Measurements from ENCODE around the gene DCDC1.
"Not testable (repeated sequence)": the region's sequence is repeated elsewhere in the genome, so short reads cannot be mapped to it uniquely, and the experiment has no call there.

DCDC1 gene

DNA sequence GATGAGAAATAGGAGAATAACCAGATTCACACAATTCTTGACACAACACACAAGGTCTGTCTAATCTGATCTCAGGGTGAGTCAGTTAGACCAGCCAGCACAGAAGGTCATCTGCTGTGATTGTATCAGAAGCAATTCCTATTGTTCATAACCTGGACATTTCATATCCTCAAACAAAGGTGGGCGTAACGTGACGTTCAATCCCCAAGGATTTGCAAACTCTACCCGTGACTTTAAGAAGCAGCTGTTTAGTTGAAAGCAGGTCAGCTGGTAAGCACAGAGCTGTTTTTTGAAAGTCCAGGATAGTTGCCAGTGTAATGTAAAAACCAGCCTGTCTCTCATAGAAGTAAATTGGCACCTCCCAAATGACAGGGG lies 385.1 kb downstream of the DCDC1 start:
- no peak for DNase-seq

DNA sequence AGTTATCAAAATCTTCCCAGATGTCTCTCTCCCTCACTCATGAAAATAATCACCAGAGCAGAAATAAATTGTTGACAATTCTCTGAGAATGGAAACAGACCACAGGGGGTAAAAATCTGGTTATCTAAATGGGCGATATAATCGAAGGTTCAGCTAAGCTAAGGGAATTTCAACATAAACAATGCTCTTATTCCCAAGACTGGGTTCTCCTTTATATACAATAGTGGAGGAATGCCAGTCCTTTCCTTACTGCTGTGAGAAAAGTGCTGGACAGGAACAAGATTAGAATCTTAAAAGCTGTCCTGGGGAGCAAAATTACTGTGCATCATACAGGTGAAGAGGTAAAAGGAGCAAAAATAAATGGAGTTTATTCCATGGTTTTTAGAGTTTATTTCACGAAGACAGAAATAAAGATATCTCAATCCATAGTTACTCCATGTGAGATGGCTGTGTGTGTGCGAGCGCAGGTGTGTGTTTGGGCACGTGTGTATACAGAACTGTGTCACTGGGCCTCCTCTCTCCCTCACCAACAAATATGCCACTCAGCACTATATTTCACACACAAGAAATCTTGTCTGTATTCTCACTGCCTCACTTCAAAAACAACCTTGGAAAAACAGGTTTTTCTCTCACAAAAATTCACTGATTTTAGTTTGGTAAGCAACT lies 385.6 kb downstream of the DCDC1 start:
- DNase-seq, result no peak

DNA sequence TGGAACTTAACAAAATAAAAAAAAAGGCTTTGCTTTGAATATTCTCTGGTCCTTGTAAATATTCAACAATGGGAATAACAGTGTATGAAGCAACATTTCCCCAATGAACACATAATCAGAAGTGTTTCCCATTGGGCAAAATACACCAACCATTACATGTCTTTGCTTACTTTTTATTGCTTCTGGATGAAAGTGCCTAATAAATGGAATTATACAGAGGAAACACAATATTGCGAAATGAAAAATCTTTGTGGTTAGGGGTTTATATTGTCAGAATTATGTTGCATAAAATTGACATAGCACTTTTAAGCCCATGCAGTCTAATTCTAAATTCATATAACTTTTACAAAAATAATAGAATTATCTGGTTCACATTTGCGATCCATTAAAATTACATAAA lies 386.4 kb downstream of the DCDC1 start:
- DNase-seq, result no peak

DNA sequence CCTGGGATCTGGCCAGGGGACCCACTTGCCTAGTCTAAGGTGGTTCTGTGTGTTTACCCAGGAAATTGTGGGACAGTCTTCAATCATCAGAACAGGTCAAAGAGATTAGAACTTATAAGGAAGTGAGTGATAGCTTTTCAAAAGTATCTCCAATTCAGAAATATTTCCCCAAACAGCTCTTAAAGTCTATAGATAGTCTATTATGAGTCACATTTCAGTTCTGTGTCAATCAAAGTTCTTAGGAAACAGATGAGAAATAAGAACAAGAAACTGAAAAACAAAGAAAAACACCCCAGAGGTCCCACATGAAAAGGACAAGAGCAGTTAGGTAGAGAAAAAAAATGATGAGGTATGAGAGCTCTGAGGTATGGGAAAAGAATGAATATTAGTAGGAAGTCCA lies 402.0 kb downstream of the DCDC1 start:
- no peak for DNase-seq

DNA sequence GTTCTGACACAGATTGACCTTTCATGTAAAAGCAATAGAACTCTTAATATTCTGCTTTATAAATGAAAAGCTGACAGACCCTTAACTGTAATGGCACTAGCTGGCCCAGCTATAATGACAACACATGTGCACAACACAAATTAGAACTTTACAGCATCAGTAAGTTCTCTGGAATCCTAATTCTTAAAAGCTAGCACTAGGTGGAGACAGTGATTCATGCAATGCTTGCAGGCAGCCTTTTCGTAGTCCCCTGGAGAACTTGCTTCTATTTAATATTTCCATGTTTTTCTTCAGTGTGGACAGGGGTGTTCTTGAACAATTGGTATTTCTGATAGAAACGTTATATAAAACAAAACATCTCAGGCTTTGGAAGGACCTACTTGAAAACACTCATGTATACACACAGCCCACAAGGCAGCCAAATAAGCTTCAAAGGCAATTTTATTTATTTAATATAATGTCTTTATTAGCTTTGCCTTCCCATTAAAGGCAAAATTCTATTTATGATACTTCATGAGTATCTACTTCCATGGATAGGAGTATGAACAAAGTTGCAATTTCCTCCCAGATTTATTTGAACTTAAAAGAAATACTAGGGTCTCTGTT lies 409.0 kb downstream of the DCDC1 start:
- no peak for DNase-seq

DNA sequence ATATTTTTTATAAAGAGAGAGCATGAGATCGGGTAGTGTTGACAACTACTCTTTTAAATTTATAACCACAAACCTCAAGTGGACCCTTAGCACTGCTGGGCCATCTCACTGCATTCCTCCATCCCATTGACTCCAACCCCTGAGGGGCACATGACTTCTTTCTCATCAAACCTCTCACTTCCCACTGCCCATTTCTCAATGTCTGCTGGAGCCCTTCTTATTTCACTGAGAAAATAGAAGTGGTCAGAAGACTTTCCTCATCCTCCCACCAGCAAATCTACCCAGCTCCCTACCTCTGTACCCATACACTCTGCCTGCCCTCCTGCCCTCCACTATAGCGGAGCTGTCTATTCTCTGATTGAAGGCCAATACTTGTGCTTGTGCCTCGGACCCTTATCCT lies 412.8 kb downstream of the DCDC1 start:
- DNase-seq, result no peak

DNA sequence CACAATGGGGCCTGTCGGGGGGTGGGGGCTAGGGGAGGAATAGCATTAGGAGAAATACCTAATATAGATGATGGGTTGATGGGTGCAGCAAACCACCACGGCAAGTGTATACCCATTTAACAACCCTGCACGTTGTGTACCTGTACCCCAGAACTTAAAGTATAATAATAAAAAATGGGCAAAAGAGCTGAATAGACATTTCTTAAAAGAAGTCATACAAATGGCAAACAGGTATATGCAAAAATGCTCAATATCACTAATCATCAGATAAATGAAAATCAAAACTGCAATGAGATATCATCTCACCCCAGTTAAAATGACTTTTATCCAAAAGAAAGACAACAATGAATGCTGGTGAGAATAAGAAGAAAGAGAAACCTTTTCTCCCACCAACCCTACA lies 419.7 kb downstream of the DCDC1 start:
- no peak for DNase-seq

DNA sequence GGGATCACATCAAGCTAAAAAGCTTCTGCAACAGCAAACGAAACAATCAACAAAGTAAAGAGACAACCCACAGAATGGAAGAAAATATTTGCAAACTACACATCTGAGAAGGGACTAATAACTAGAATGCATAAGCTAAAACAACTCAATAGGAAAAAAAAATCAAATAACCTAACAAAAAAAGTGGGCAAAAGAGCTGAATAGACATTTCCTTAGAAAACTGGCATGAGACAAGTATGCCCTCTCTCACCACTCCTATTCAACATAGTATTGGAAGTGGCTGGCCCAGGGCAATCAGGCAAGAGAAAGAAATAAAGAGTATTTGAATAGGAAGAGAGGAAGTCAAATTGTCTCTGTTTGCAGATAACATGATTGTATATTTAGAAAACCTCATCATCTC lies 421.8 kb downstream of the DCDC1 start:
- not testable (repeated sequence) for DNase-seq

DNA sequence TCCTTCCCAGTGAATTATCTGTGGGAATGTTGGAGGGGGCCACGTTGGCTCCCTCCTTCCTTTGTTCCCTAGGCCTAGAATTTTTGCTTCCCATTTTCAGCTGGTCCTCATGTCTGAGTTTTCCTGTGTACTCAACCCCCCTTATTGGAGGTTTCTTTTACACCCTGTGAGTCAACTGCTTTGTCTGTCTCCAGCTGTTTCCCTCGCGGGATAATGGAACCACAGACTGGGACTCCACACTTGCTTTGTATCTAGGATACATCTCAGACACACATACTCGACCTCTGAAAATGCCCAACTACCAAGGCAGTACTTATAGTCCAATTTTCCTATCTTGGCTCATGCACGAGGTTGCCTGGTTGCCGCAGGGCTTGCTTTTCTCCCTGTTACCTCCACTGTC lies 430.7 kb downstream of the DCDC1 start:
- DNase-seq, result no peak

DNA sequence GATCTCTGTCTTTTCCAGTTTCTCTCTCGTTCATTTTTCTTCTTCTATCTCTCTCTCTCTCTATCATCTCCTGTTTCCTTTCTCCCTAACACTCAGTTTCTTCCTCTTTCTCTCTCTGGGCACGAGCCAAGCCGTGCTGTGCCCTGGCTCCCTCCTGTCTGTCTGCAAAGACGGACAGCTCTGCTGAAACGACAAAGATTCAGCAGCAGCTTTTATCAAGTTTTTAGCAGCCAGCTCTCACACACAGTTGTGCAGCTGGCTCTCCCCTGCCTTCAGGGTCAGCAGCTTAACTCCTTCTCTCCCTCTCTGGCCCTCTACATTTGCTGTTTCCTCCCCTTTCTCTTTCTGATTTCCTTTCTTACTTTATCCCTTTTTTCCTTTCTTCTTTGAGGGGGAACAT lies 431.4 kb downstream of the DCDC1 start:
- no peak for DNase-seq

DNA sequence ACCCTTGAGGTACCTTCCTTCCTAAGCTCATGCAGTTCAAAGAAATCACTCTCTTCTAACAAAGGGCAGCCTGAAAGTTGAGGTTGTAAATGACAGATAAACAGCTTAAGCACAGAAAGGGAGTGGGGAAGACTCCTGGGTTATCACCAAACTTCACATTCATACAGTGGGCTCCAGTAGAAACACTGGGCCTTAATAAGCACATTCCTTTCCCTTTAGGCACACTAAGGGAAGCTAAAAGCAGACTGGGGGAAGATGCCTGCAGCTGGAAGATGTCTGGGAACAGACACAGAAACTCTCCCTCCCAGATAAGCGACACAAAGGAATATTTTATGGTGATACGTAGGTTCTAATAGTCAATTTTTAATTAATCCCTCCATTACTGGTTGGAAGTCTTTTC lies 433.0 kb downstream of the DCDC1 start:
- DNase-seq, result no peak

DNA sequence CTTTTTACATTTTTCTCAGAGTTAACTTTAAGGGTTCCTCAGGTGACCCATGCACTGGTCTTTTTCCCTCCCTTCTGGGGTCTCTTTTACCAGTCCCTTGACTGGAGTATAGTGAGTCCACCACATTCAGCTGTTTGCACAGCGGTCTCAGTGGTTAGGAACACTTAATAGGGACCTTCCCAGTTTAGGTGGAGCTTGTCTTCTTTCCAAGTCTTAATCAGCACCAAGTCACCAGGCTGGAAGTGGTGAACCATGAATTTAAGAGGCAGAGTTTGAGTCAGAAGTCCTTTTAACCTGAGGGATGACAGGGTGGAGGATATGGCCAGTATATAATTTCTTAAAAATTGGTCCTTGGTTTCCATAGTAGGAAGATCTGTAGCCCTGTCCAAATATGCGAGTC lies 433.7 kb downstream of the DCDC1 start:
- no peak for DNase-seq

DNA sequence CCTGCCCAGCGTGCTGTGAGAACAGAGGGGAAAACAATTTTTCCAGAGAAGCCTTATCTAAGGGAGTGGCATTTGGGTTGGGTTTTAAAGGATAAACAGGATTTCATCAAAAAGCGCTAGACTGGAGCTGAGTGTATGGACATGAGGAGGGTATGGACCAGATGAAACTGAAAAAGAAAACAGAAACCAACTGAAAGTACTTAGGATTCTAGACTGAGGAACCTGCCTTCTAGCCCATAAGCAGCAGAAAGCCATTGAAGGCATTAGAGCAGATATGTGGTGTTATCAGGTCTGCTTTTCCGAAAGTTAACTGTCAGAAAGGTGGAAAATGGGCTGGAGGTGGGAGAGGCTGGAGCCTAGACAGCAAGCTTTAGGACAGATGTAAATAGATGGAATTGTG lies 443.4 kb downstream of the DCDC1 start:
- DNase-seq, result no peak

DNA sequence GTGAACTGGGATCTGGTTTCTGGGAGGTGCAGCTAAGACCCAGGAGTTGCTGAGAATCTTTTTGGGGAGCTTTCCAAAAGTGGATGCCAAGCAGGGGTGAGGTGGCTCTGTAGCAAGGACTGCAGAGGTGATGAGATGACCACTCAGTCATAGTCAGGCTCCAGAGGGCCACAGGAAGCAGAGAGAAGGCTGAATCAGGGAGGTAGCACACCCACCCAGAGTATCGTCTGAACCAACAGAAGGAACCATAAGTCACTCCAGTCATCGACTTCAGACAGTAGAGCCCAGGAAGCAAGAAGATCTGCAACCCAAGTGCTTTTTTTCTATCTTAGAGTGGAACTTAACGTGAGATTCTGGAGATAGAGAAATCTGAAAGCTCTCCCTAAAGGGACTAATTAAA lies 447.7 kb downstream of the DCDC1 start:
- DNase-seq, result no peak

DNA sequence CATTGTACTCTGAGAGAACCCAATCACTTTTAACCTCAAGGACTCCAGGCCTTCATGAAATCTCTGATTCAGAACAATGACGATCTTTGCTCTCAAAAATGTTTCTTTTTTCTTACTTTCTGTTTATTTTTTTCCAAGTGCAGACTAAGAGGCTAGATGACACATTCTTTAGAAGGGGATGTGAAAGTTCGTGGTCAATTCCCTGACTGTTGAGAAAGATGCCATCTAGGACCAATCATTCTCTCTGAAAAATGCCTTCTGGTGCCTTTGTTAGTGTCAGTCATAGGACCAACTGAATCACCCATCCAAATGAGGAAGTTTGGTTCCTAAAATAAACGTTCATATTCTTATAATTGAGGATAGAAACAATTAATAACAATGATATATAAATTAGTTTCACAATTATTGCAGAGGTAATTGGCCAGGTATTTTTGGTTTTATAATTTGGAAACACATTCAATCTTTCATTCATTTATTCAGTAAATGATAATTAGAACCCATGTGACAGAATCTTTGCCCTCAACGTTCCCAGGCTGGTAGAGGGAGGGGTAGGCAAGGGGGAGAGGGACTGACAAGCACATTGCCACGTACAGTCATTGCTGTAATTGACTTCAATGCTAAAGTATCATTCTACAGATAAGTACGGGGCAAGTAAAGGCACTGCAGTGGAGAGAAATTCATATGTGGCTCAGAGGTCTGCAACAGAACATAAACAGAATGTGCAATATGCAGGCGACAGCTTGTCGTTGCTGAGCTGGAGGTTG lies 450.0 kb downstream of the DCDC1 start:
- DNase-seq, result no peak

DNA sequence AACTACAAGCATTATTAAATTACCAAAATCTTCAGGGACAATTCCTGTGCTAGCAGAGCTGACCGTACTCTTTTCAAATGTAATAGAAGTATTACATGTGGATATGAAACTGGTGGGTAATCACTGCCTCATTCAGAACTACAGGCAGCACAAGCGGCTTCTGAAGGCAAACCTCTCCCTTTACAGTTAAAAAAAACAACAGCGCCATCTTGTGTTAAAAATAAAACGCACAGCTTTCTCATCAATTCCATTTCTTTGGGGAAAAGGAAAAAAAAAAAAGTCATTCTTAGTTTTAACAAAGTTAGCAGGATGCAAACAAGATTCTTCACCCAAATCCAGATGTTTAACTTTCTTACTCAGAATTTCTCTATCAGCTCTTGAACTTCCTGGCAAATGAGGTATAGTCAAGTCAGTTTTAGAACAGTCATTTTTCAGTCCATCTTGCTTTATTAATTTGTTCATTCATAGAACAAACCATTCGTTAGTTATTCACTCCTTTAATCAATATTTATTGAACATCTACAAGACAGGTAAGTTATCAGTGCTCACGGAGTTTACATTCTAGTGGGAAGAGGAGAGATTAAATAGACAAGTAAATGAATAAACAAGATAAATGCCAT lies 451.6 kb downstream of the DCDC1 start:
- DNase-seq, result no peak

DNA sequence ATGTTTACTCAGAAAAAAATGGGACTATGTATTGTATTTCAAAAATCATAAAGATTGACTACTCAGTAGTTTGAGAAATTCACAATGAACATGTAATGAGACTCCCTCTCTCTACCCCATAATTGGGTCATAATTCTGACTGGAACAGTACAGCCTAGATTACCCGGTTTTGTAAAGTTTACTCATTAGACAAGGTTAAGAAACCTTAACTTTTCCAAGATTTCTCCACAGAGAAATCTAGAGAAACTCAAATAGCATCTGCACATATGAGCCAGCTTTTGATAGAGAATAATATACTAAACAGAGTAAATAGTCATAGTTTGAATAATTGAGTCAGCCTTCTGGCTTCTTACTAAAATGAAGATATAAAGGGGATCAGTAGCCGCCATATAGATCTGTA lies 452.3 kb downstream of the DCDC1 start:
- DNase-seq, result no peak

DNA sequence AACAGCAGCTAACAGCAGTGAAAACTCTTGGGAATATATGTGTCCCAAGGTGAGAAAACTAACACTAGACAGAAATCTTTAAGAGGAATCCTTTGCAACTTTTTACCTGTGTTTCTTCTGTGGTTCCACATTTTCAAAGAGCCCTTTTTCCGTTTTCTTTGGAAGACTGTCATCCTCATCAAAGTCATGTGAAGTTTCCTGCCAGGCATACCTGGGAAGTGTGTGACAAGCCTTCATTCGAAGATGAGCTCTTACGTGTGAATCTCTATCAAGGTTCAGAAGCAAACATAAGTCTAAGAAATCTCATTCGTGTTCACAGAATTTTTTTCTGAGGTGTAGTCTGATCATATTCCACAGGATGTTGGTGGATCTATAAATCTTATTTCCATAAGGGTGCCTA lies 452.8 kb downstream of the DCDC1 start:
- no peak for DNase-seq

DNA sequence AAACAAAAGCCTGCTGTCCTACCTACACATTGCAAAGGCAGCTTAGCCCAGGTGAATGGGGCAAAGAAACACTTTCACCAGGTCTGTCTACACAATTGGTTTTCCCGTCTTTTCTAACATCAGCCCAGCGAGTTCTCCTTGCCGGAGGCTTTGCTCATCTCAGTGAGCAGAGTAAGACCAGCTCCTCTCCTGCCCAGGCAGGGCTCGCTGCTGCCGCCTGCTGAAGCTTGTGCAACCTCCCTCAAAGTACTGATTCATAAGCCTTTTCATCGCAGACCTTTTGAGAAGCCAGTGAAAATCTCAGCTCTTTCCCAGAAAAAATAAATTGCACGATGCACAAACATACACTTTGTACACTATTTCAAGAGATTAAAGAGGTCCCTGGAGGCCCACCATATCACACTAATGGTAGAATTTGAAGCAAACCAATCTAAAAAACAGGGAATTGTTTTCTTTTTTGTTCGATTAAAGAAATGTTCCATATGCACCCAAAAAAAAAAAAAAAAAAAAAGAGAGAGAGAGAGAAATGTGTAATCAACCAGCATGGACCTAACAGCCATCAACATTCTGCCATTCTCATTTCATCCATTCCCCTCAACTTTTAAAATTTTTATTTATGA lies 455.3 kb downstream of the DCDC1 start:
- DNase-seq, result no peak

DNA sequence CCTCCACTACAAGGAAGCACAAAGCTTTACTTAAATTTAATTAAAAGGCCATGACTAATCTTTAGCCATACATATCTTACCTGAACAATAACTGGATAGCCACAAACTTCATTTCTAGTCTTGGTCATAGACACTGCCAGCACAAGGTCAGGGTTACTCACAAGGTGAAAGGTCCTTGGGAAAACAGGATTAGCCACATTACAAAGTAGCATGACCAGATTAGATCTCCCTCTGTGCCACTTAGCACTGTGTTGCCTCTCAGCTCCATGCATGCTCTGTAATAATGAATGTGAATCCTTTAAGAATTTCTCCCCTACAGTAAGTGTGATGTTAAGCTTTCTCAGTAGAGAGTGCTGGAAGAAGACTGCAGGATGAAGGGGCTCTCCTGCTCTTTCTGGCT lies 458.3 kb downstream of the DCDC1 start:
- no peak for DNase-seq

DNA sequence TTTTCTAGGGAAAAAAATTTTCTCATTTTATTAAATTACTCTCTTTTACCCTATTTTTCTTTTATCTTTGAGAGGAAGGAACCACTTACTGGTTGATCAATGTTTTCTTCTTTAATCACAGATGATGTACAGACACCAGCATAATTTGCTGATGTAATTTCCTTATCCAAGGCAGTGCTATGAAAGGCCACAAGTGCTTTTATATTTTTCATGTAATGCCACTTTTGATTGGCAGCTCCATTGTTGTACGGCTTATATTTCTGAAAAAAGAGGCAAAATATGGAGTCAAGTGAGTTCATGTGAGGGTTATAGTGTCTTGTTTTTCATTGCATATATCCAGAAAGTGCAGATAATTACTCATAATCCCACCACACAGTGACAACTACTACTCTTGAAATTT lies 460.7 kb downstream of the DCDC1 start:
- DNase-seq, result no peak

DNA sequence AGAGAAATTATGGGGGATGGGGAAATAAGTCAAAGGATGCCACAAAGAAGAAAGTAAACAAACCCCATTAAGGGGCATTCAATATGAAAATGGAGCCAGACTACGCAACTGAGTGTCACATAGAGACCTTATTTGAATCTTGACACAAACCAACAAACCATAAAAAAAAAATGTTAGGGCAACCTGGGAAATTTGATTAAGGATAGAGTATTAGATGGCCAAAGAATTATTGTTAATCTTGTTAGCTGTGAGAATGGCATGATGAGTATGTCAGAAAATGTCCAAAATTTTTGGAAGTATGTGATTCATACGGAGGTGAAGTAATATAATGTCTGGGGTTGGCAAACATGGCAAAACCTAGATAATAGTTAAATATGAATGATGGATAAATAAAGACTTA lies 461.3 kb downstream of the DCDC1 start:
- DNase-seq, result no peak

DNA sequence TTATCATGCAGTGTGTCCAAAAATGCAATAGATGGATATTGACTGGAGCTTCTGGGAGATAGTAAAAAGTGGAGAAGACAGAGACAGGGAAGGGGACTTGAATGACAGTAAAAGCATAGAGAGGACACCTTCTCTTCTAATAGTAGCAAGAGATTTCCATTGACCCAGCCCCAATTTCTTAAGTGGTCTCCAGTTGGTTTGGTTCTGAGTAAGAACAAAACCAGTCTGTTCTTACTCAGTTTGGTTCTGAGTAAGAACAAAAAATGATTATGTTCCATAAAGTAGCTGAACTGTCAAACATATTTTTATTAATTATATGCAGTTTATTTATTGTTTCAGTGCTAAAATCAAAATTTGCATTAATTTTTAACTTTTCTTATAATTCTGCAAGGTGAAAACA lies 466.6 kb downstream of the DCDC1 start:
- no peak for DNase-seq

DNA sequence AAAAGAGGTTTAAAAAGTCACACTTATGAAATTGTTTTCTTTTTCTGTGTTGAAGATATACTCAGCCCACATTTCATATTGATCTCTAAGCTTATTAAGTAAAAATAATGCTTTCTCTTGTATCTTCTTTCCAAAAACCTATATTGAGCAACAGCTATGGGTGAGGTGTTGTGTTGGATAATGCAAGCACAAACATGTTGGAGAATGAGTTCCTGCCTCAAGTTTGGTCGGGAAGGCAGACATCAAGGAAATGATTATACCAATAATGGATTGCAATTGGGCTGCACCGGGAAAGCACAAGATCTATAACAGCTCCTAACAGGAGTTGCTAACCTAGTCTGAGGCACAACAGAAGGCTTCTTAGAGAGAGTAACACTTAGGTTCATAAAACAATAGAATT lies 474.5 kb downstream of the DCDC1 start:
- no peak for DNase-seq
